Nephron (organoid): ENCODE data around the gene ANKRD11.
"Not testable (repeated sequence)": the region's sequence is repeated elsewhere in the genome, so short reads cannot be mapped to it uniquely, and the experiment has no call there.

Source experiments
- H3K27ac Mint-ChIP-seq, 3 experiments: 2 replicates each; pipeline ENCODE4 v1.8.0; 2020; ENCODE audit warnings: mixed read lengths in 3 of 3, mild to moderate bottlenecking in 2 of 3, moderate library complexity in 1 of 3
- H3K27me3 Mint-ChIP-seq: 2 replicates; pipeline ENCODE4 v1.8.0; 2021; ENCODE audit warnings: low read depth, mild to moderate bottlenecking, moderate library complexity, mixed read lengths
- H3K36me3 Mint-ChIP-seq: 2 replicates; pipeline ENCODE4 v1.8.0; 2020; ENCODE audit warnings: low read depth, mixed read lengths
- H3K4me1 Mint-ChIP-seq: 2 replicates; pipeline ENCODE4 v1.8.0; 2020; ENCODE audit warnings: mixed read lengths
- H3K4me3 Mint-ChIP-seq, 3 experiments: 2 replicates each; pipeline ENCODE4 v1.8.0; 2020; ENCODE audit warnings: mild to moderate bottlenecking in 3 of 3, mixed read lengths in 3 of 3, moderate library complexity in 2 of 3
- H3K9me3 Mint-ChIP-seq: 2 replicates; pipeline ENCODE4 v1.8.0; 2020; ENCODE audit warnings: mixed read lengths
- CTCF ChIP-seq, 3 experiments: fragments of 200-600 bp; sonication (generic); IDR thresholded peaks; one replicate each; pipeline ENCODE4 v1.5.0; 2021; ENCODE audit warnings: antibody characterized with exemption in 3 of 3; ENCODE audit not compliant: unreplicated experiment in 3 of 3

The ANKRD11 gene

GRCh38 chr16:89388536-89388935 is 101.8 kb downstream of the ANKRD11 start:
- Mint-ChIP-seq H3K27ac (no peak overlapping the region), H3K36me3 (peaks cover 34% of the 10 kb centered on the region), H3K4me1 (peaks cover 37% of the 10 kb centered on the region), H3K4me3 (no peak overlapping the region), H3K27me3 (no peaks in the 10 kb centered on the region), H3K9me3 (no peaks in the 10 kb centered on the region)
- no peak for TF ChIP-seq CTCF (IDR thresholded peaks at IDR 0.05; ENCODE audit: unreplicated experiment in 3 of 3)

- TF ChIP-seq CTCF (IDR thresholded peaks at IDR 0.05; ENCODE audit: unreplicated experiment in 3 of 3) = no peak
- peaks cover 40% of the 10 kb centered on the region for H3K4me1 Mint-ChIP-seq
- H3K4me3 Mint-ChIP-seq = no peak overlapping the region
- no peak overlapping the region for H3K27ac Mint-ChIP-seq
- no peaks in the 10 kb centered on the region for H3K27me3 Mint-ChIP-seq
- no peaks in the 10 kb centered on the region for H3K9me3 Mint-ChIP-seq
- H3K36me3 Mint-ChIP-seq = peaks cover 22% of the 10 kb centered on the region
These were observed 103.8 kb downstream of the ANKRD11 start for GRCh38 chr16:89386306-89387185.

GRCh38 chr16:89385712-89386111 is 104.6 kb downstream of the ANKRD11 start:
- Mint-ChIP-seq H3K27ac (no peak overlapping the region), H3K27me3 (no peaks in the 10 kb centered on the region), H3K4me1 (peaks cover 45% of the 10 kb centered on the region), H3K36me3 (peaks cover 19% of the 10 kb centered on the region), H3K4me3 (no peak overlapping the region), H3K9me3 (no peaks in the 10 kb centered on the region)
- no peak for TF ChIP-seq CTCF (IDR thresholded peaks at IDR 0.05; ENCODE audit: unreplicated experiment in 3 of 3)

GRCh38 chr16:89384282-89384681 is 106.1 kb downstream of the ANKRD11 start:
- no peaks in the 10 kb centered on the region for H3K27me3 Mint-ChIP-seq
- H3K36me3 Mint-ChIP-seq = peaks cover 14% of the 10 kb centered on the region
- TF ChIP-seq CTCF (IDR thresholded peaks at IDR 0.05; ENCODE audit: unreplicated experiment in 3 of 3) = no peak
- no peaks in the 10 kb centered on the region for H3K9me3 Mint-ChIP-seq
- H3K4me1 Mint-ChIP-seq = peaks cover 53% of the 10 kb centered on the region
- H3K4me3 Mint-ChIP-seq = no peak overlapping the region
- H3K27ac Mint-ChIP-seq = no peak overlapping the region

GRCh38 chr16:89383095-89384003 is 107.0 kb downstream of the ANKRD11 start:
- TF ChIP-seq CTCF (IDR thresholded peaks at IDR 0.05; ENCODE audit: unreplicated experiment in 3 of 3) = no peak

GRCh38 chr16:89382555-89382954 is 107.8 kb downstream of the ANKRD11 start:
- not testable (repeated sequence) for H3K36me3 Mint-ChIP-seq, H3K4me3 Mint-ChIP-seq, H3K9me3 Mint-ChIP-seq, H3K27me3 Mint-ChIP-seq
- Mint-ChIP-seq H3K27ac (peak overlapping the region in 2 of 3 experiments; percentile 11 to 70), H3K4me1 (peaks cover 44% of the 10 kb centered on the region)

More at GRCh38 chr16:89383095-89384003, 107.0 kb downstream of the ANKRD11 start:
- Mint-ChIP-seq H3K4me1 (peaks cover 48% of the 10 kb centered on the region), H3K27ac (peak overlapping the region; percentile 11 to 70 (median 40)), H3K36me3 (peaks cover 6% of the 10 kb centered on the region), H3K9me3 (no peaks in the 10 kb centered on the region), H3K27me3 (no peaks in the 10 kb centered on the region), H3K4me3 (no peak overlapping the region)
